Measurements from ENCODE around the gene MRPL4. TPM values are rescaled to one million over a fixed set of nuclear protein-coding genes. Genes with fewer than 3 reads are reported as not detected.

MRPL4 gene
- total RNA-seq, 2 donors from 2014 or later, result 72.6 to 75.6 TPM

DNA sequence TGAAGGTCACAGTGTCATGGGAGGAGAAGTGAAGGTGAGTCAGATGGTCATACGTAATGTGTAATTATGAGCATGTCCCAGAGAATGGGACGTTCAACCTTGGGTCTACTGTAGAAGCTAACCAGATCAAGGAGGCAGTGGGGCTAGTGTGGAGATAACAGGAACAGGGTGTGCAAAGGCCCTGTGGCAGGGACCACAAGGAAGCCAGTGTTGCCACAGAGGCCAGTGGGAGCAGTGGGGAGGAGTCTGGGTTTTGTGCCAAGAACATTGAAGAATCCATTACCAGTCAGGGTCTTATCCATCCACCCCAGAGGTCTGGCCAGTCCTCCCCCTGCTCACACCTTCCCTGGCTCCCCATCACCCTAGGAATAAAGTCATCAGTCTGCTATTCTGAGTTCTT is 3.3 kb downstream of the MRPL4 start:
- intact Hi-C loops (cut with DNase I), result loop anchor here (10.0 kb wide), 1 partner anchor 321 kb away; the partner anchor contains the start of gene OLFM2
- 95% methylated on average over 2 of the region's 2 CpGs for WGBS
- DNase-seq (ENCODE audit: low spot score), result no peak
- H3K9me3 ChIP-seq, result no peaks in the 10 kb centered on the region
- H3K4me3 ChIP-seq, result no peak overlapping the region
- no peaks in the 10 kb centered on the region for H3K27me3 ChIP-seq (replicated peaks; ENCODE audit: insufficient read depth)
- H3K27ac ChIP-seq, result no peak overlapping the region
- peaks cover 0 to 24% of the 10 kb centered on the region in 2 donors for H3K36me3 ChIP-seq
- no peak for TF ChIP-seq POLR2A (IDR thresholded peaks at IDR 0.05)
- no peak for TF ChIP-seq POLR2AphosphoS5 (IDR thresholded peaks at IDR 0.05)
- peaks cover 4% of the 10 kb centered on the region for H3K4me1 ChIP-seq (replicated peaks)

DNA sequence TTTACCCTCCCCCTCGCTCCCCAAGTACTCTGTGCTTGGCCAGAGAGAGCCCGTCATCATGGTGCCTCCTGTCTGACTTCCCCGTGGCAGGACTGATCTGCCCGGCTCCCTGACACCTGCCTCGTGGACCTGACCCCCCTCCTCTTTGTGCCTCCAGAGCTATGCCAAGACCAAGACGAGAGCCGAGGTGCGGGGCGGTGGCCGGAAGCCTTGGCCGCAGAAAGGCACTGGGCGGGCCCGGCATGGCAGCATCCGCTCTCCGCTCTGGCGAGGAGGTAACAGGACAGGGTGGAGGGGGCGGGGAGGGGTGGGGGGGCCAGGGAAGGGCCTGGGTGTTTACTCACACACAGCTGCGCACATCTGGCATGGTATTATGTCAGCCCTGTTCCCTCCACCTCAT is 4.5 kb downstream of the MRPL4 start:
- TF ChIP-seq, protein P1, sequence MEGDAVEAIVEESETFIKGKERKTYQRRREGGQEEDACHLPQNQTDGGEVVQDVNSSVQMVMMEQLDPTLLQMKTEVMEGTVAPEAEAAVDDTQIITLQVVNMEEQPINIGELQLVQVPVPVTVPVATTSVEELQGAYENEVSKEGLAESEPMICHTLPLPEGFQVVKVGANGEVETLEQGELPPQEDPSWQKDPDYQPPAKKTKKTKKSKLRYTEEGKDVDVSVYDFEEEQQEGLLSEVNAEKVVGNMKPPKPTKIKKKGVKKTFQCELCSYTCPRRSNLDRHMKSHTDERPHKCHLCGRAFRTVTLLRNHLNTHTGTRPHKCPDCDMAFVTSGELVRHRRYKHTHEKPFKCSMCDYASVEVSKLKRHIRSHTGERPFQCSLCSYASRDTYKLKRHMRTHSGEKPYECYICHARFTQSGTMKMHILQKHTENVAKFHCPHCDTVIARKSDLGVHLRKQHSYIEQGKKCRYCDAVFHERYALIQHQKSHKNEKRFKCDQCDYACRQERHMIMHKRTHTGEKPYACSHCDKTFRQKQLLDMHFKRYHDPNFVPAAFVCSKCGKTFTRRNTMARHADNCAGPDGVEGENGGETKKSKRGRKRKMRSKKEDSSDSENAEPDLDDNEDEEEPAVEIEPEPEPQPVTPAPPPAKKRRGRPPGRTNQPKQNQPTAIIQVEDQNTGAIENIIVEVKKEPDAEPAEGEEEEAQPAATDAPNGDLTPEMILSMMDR (IDR thresholded peaks at IDR 0.05), result no peak
- TF ChIP-seq POLR2A (IDR thresholded peaks at IDR 0.05) (no peak), POLR2AphosphoS5 (IDR thresholded peaks at IDR 0.05) (no peak)
- no peak for DNase-seq (ENCODE audit: low spot score)
- intact Hi-C loops (cut with DNase I), result loop anchor here (10.0 kb wide), 1 partner anchor 322 kb away; the partner anchor contains the start of gene OLFM2
- H3K27me3 ChIP-seq (replicated peaks; ENCODE audit: insufficient read depth), result no peaks in the 10 kb centered on the region
- H3K4me1 ChIP-seq (replicated peaks), result peaks cover 4% of the 10 kb centered on the region
- H3K36me3 ChIP-seq, result peaks cover 0 to 24% of the 10 kb centered on the region in 2 donors
- H3K27ac ChIP-seq, result no peak overlapping the region
- H3K4me3 ChIP-seq, result no peak overlapping the region
- 76% methylated on average over 16 of the region's 18 CpGs for WGBS
- no peaks in the 10 kb centered on the region for H3K9me3 ChIP-seq

DNA sequence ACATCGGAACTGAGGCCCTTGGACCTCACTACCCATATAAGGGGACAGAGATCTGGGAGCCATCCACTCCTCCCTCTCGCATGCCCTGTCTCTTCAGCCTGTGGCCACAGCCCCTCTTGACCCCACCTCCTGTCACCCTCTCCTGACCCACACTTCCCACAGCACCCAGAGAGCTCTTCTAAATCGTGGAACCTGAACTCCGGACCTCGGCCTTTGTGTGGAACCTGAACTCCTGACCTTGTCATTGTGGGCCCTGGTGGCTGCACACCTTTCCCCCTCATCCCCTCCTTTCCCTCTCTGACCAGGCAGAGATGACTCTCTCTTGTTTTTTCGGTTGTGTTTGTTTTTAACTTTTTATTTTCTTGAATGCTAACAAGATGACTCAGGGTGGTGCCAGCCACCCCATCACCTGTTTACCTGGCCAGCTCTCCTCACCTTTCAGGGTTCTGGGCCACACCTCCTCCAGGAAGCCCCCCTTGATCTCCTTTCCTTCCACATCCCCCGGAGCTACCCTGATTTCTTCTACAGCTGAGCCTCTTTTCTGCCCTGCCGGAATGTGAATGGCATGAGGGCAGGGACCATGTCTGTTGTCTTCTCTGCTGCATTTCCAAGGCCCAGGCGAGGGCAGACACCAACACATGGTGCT is 5.1 kb downstream of the MRPL4 start:
- Histone ChIP-seq H3K4me3 (no peak overlapping the region), H3K9me3 (no peaks in the 10 kb centered on the region), H3K36me3 (peaks cover 0 to 24% of the 10 kb centered on the region in 2 donors), H3K4me1 (replicated peaks) (peaks cover 4% of the 10 kb centered on the region), H3K27ac (no peak overlapping the region), H3K27me3 (replicated peaks; ENCODE audit: insufficient read depth) (no peaks in the 10 kb centered on the region)
- intact Hi-C loops (cut with DNase I), result loop anchor here (10.0 kb wide), 1 partner anchor 322 kb away; the partner anchor contains the start of gene OLFM2
- TF ChIP-seq POLR2AphosphoS5 (IDR thresholded peaks at IDR 0.05), result no peak
- TF ChIP-seq POLR2A (IDR thresholded peaks at IDR 0.05), result no peak
- no peak for DNase-seq (ENCODE audit: low spot score)
- WGBS, result 86% methylated on average over 9 of the region's 9 CpGs

DNA sequence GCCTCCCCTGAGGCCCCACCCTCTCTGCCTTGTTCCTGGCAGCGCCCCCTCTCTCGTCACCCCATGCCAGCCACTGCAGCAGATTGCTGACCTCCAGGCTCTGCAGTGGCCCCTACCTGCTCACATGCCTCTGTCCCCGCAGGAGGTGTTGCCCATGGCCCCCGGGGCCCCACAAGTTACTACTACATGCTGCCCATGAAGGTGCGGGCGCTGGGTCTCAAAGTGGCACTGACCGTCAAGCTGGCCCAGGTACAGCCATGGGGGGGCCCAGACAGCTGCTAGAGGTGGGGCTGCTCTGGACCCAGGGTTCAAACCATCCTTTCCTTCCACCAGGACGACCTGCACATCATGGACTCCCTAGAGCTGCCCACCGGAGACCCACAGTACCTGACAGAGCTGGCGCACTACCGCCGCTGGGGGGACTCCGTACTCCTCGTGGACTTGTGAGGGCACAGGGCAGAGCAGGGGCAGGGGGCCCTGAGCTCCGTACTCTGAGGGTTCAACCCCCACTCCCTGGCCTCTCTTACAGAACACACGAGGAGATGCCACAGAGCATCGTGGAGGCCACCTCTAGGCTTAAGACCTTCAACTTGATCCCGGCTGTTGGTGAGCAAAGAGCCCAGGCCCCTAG is 6.2 kb downstream of the MRPL4 start:
- intact Hi-C loops (cut with DNase I), result loop anchor here (10.0 kb wide), 1 partner anchor 323 kb away; the partner anchor contains the start of gene OLFM2

DNA sequence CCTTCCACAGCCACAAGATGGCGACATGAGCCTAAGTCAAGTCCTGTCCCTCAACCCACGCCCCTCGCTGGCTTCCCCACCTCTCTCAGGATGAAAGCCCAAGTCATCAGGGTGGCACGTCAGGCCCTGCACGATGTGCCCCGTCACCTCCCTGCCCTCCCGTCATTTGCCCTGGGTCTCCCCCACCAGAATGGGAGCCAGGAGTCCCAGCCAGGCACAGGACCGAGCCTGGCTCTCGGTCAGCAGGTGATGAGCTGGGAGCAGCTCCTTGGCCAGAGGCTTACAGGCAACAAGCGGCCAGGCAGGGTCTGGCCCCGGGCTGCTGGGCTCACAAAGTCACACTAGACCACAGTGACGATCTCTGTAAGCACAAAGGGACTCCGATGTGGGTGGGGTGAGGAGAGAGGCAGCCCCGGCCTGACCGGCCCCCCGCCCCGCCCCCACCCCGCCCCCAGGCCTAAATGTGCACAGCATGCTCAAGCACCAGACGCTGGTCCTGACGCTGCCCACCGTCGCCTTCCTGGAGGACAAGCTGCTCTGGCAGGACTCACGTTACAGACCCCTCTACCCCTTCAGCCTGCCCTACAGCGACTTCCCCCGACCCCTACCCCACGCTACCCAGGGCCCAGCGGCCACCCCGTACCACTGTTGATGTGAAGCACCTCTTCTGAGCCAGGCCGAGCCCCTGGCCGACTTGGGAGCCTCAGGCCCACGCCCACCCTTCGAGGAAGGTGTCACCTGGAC is 7.3 kb downstream of the MRPL4 start:
- H3K27ac ChIP-seq, result no peak overlapping the region
- H3K27me3 ChIP-seq (replicated peaks; ENCODE audit: insufficient read depth), result no peaks in the 10 kb centered on the region
- TF ChIP-seq, protein P1 (IDR thresholded peaks at IDR 0.05), result peak; percentile 24 to 63 (median 46)
- no peak for TF ChIP-seq POLR2A (IDR thresholded peaks at IDR 0.05)
- H3K9me3 ChIP-seq, result no peaks in the 10 kb centered on the region
- 53% methylated on average over 31 of the region's 32 CpGs for WGBS
- intact Hi-C loops (cut with DNase I), result loop anchor here (10.0 kb wide), 1 partner anchor 325 kb away; the partner anchor contains the start of gene OLFM2
- H3K4me3 ChIP-seq, result no peak overlapping the region
- peak; percentile 66 for DNase-seq (ENCODE audit: low spot score)
- peaks cover 0 to 24% of the 10 kb centered on the region in 2 donors for H3K36me3 ChIP-seq
- H3K4me1 ChIP-seq (replicated peaks), result no peaks in the 10 kb centered on the region

More for the DNA sequence above, 6.2 kb downstream of the MRPL4 start:
- TF ChIP-seq, protein P1 (IDR thresholded peaks at IDR 0.05), result no peak
- TF ChIP-seq POLR2A (IDR thresholded peaks at IDR 0.05) (no peak), POLR2AphosphoS5 (IDR thresholded peaks at IDR 0.05) (no peak)
- Histone ChIP-seq H3K4me1 (replicated peaks) (no peaks in the 10 kb centered on the region), H3K9me3 (no peaks in the 10 kb centered on the region), H3K27ac (no peak overlapping the region), H3K36me3 (peaks cover 0 to 24% of the 10 kb centered on the region in 2 donors), H3K27me3 (replicated peaks; ENCODE audit: insufficient read depth) (no peaks in the 10 kb centered on the region), H3K4me3 (no peak overlapping the region)
- no peak for DNase-seq (ENCODE audit: low spot score)
- 96% methylated on average over 11 of the region's 18 CpGs for WGBS
